Right ventricle myocardium superior (tissue), 1 donor: ENCODE measurements around the gene GPR75. TPM values are rescaled to one million over a fixed set of nuclear protein-coding genes. Genes with fewer than 3 reads are reported as not detected.
A peak's percentile ranks its signal among the peaks of the same experiment; 100 is the strongest.
"Not testable (repeated sequence)": the region's sequence is repeated elsewhere in the genome, so short reads cannot be mapped to it uniquely, and the experiment has no call there.

Experiments used
- ATAC-seq: fragments of 200-7000 bp; cut with Tn5 transposase; one replicate; pipeline ENCODE4 v1.9.1; 2020; ENCODE audit warnings: mild to moderate bottlenecking; ENCODE audit not compliant: poor library complexity
- DNase-seq: peaks from one replicate; pipeline ENCODE4 v3.0.0-alpha.2; 2020
- intact Hi-C: fragments of 100-400 bp; cut with DNase I; formaldehyde crosslinking; loops from one replicate; pipeline ENCODE4 v1.11.2; 2022
- total RNA-seq: library from RNA; stranded (reverse); fragmentation: NEBNext Ultra II Directional; extraction: Animal tissue kit (Norgen Biotek cat#: 25700); gene quantifications from one replicate; pipeline ENCODE4 v1.2.1, GENCODE V29; 2021
- donor health status: DM: no; HTN: yes; CAD: no; lungs with severe emphysema.

GPR75 gene
- total RNA-seq, 1 donor from 2014 or later = 0.86 TPM

- DNase-seq (no peak), ATAC-seq (no peak)
- intact Hi-C loops = no loop called here
Observed at GRCh38 chr2:53861824-53862223, 2.1 kb upstream of the GPR75 start.

- DNase-seq = no peak
- no peak for ATAC-seq
- intact Hi-C loops = no loop called here
Observed at GRCh38 chr2:53856272-53856671, 3.5 kb downstream of the GPR75 start.

- no peak for ATAC-seq
- intact Hi-C loops = no loop called here
- no peak for DNase-seq
Observed at GRCh38 chr2:53854678-53855077, 5.1 kb downstream of the GPR75 start.

GRCh38 chr2:53852532-53852931, 7.2 kb downstream of the GPR75 start:
- DNase-seq (no peak), ATAC-seq (no peak)
- intact Hi-C loops = no loop called here

GRCh38 chr2:53851052-53851757, 8.6 kb downstream of the GPR75 start:
- intact Hi-C loops, DNase-seq, ATAC-seq: not testable (repeated sequence)

- ATAC-seq (no peak), DNase-seq (no peak)
- intact Hi-C loops = no loop called here
Observed at GRCh38 chr2:53848062-53848461, 11.7 kb downstream of the GPR75 start.

- intact Hi-C loops = no loop called here
- ATAC-seq (no peak), DNase-seq (no peak)
Observed at GRCh38 chr2:53843595-53843994, 16.2 kb downstream of the GPR75 start.

GRCh38 chr2:53842891-53843290, 16.9 kb downstream of the GPR75 start:
- intact Hi-C loops = no loop called here
- no peak for ATAC-seq
- DNase-seq = no peak

GRCh38 chr2:53841651-53842050, 18.1 kb downstream of the GPR75 start:
- ATAC-seq, intact Hi-C loops, DNase-seq: not testable (repeated sequence)

- DNase-seq (no peak), ATAC-seq (no peak)
- intact Hi-C loops = no loop called here
Observed at GRCh38 chr2:53840580-53840979, 19.2 kb downstream of the GPR75 start.

- ATAC-seq, intact Hi-C loops, DNase-seq: not testable (repeated sequence)
Observed at GRCh38 chr2:53829980-53830290, 29.8 kb downstream of the GPR75 start.

- peak; percentile 55 for ATAC-seq
- peak; percentile 44 for DNase-seq
- intact Hi-C loops = no loop called here
Observed at GRCh38 chr2:53829273-53829979, 30.3 kb downstream of the GPR75 start.

- DNase-seq (no peak), ATAC-seq (no peak)
- intact Hi-C loops = no loop called here
Observed at GRCh38 chr2:53828331-53828730, 31.4 kb downstream of the GPR75 start.

- intact Hi-C loops = no loop called here
- DNase-seq = no peak
- peak; percentile 68 for ATAC-seq
Observed at GRCh38 chr2:53827398-53828175, 32.2 kb downstream of the GPR75 start.

GRCh38 chr2:53826587-53827397, 33.0 kb downstream of the GPR75 start:
- intact Hi-C loops = no loop called here
- ATAC-seq (peak; percentile 81), DNase-seq (no peak)

- DNase-seq (no peak), ATAC-seq (no peak)
- intact Hi-C loops = no loop called here
Observed at GRCh38 chr2:53826030-53826410, 33.7 kb downstream of the GPR75 start.

GRCh38 chr2:53823639-53824038, 36.1 kb downstream of the GPR75 start:
- intact Hi-C loops, ATAC-seq, DNase-seq: not testable (repeated sequence)

- DNase-seq (no peak), ATAC-seq (no peak)
- intact Hi-C loops = no loop called here
Observed at GRCh38 chr2:53821810-53822209, 38.0 kb downstream of the GPR75 start.

- intact Hi-C loops = no loop called here
- ATAC-seq (no peak), DNase-seq (no peak)
Observed at GRCh38 chr2:53820711-53821110, 39.1 kb downstream of the GPR75 start.
